SK-N-SH treated with all-trans-retinoic acid at 6 μM for 48 hours (cell line): ENCODE data around the gene EML4.
A peak's percentile ranks its signal among the peaks of the same experiment; 100 is the strongest.

Experiments used
- ATAC-seq: fragments of 200-7000 bp; cut with Tn5 transposase; 3 replicates; pipeline ENCODE4 v1.9.1; 2020; ENCODE audit warnings: mild to moderate bottlenecking, moderate library complexity
- ARNTL ChIP-seq: fragments of 450-650 bp; formaldehyde crosslinking; IDR thresholded peaks from 2 replicates; pipeline ENCODE4 v1.5.0; 2020; ENCODE audit warnings: low read depth, mild to moderate bottlenecking, moderate library complexity, borderline replicate concordance
- BACH2 ChIP-seq: fragments of 250-450 bp; sonication (Bioruptor Pico); IDR thresholded peaks from 2 replicates; pipeline ENCODE4 v1.9.0; 2021; ENCODE audit warnings: mild to moderate bottlenecking, borderline replicate concordance
- CSDC2 ChIP-seq: fragments of 250-450 bp; sonication (Bioruptor Pico); IDR thresholded peaks from 2 replicates; pipeline ENCODE4 v1.5.0; 2020; ENCODE audit warnings: mild to moderate bottlenecking, moderate library complexity
- ESRRG ChIP-seq: fragments of 250-450 bp; sonication (Bioruptor Pico); IDR thresholded peaks from 2 replicates; pipeline ENCODE4 v1.6.1; 2021; ENCODE audit warnings: mild to moderate bottlenecking
- GLIS3 ChIP-seq: fragments of 250-450 bp; sonication (Bioruptor Pico); IDR thresholded peaks from 2 replicates; pipeline ENCODE4 v1.5.0; 2020; ENCODE audit warnings: mild to moderate bottlenecking, moderate library complexity
- ISL1 ChIP-seq: fragments of 250-450 bp; sonication (Bioruptor Pico); IDR thresholded peaks from 2 replicates; pipeline ENCODE4 v2.1.2; 2022; ENCODE audit warnings: mild to moderate bottlenecking, moderate library complexity
- OSR1 ChIP-seq: fragments of 250-450 bp; sonication (Bioruptor Pico); IDR thresholded peaks from 2 replicates; pipeline ENCODE4 v1.8.0; 2022; ENCODE audit warnings: moderate library complexity, mild to moderate bottlenecking, inconsistent platforms
- PATZ1 ChIP-seq: fragments of 250-450 bp; sonication (Bioruptor Pico); IDR thresholded peaks from 2 replicates; pipeline ENCODE4 v1.8.0; 2020; ENCODE audit warnings: mild to moderate bottlenecking, moderate library complexity, borderline replicate concordance
- PPARA ChIP-seq: fragments of 250-450 bp; sonication (Bioruptor Pico); IDR thresholded peaks from 2 replicates; pipeline ENCODE4 v1.5.0; 2020; ENCODE audit warnings: mild to moderate bottlenecking, borderline replicate concordance
- RARB ChIP-seq: fragments of 250-450 bp; sonication (Bioruptor Pico); IDR thresholded peaks from 2 replicates; pipeline ENCODE4 v1.8.0; 2021; ENCODE audit warnings: mild to moderate bottlenecking, moderate library complexity
- SNAI2 ChIP-seq: fragments of 250-450 bp; sonication (Bioruptor Pico); IDR thresholded peaks from 2 replicates; pipeline ENCODE4 v1.5.0; 2020; ENCODE audit warnings: mild to moderate bottlenecking, moderate library complexity
- TCF4 ChIP-seq: fragments of 250-450 bp; sonication (Bioruptor Pico); IDR thresholded peaks from 2 replicates; pipeline ENCODE4 v1.8.0; 2021; ENCODE audit warnings: mild to moderate bottlenecking, moderate library complexity, borderline replicate concordance
- TOX ChIP-seq: fragments of 250-450 bp; sonication (Bioruptor Pico); IDR thresholded peaks from 2 replicates; pipeline ENCODE4 v1.8.0; 2021; ENCODE audit warnings: mild to moderate bottlenecking, moderate library complexity, borderline replicate concordance
- ZC3H10 ChIP-seq: fragments of 250-450 bp; sonication (Bioruptor Pico); IDR thresholded peaks from 2 replicates; pipeline ENCODE4 v1.5.1; 2021; ENCODE audit warnings: mild to moderate bottlenecking, moderate library complexity
- ZFP3 ChIP-seq: fragments of 250-450 bp; sonication (Bioruptor Pico); IDR thresholded peaks from 2 replicates; pipeline ENCODE4 v1.5.0; 2020; ENCODE audit warnings: mild to moderate bottlenecking, moderate library complexity
- ZFP30 ChIP-seq: fragments of 450-650 bp; formaldehyde crosslinking; IDR thresholded peaks from 2 replicates; pipeline ENCODE4 v1.5.0; 2022; ENCODE audit warnings: mild to moderate bottlenecking, moderate library complexity
- ZNF565 ChIP-seq: fragments of 450-650 bp; formaldehyde crosslinking; conservative IDR thresholded peaks from 2 replicates; pipeline ENCODE4 v1.5.0; 2020; ENCODE audit warnings: low read depth, mild to moderate bottlenecking, moderate library complexity
- ZNF70 ChIP-seq: fragments of 450-650 bp; formaldehyde crosslinking; IDR thresholded peaks from 2 replicates; pipeline ENCODE4 v1.5.0; 2020; ENCODE audit warnings: mild to moderate bottlenecking, moderate library complexity
- ZNF8 ChIP-seq: fragments of 450-650 bp; formaldehyde crosslinking; IDR thresholded peaks from 2 replicates; pipeline ENCODE4 v1.5.0; 2020; ENCODE audit warnings: mild to moderate bottlenecking, moderate library complexity
- TF ChIP-seq, protein P1 (sequence below): fragments of 250-450 bp; sonication (Bioruptor Pico); IDR thresholded peaks from 2 replicates; pipeline ENCODE4 v1.5.0; 2020; ENCODE audit warnings: mild to moderate bottlenecking, moderate library complexity
- TF ChIP-seq, protein P2 (sequence below): fragments of 250-450 bp; sonication (Bioruptor Pico); IDR thresholded peaks from 2 replicates; pipeline ENCODE4 v1.5.1; 2020; ENCODE audit warnings: low read depth, mild to moderate bottlenecking, moderate library complexity
- TF ChIP-seq, protein P3 (sequence below): fragments of 250-450 bp; sonication (Bioruptor Pico); IDR thresholded peaks from 2 replicates; pipeline ENCODE4 v1.8.0; 2021; ENCODE audit warnings: low read depth, mild to moderate bottlenecking, moderate library complexity, borderline replicate concordance
- TF ChIP-seq, protein P4 (sequence below): fragments of 250-450 bp; sonication (Bioruptor Pico); IDR thresholded peaks from 2 replicates; pipeline ENCODE4 v1.5.1; 2021; ENCODE audit warnings: mild to moderate bottlenecking, moderate library complexity

Gene EML4

DNA sequence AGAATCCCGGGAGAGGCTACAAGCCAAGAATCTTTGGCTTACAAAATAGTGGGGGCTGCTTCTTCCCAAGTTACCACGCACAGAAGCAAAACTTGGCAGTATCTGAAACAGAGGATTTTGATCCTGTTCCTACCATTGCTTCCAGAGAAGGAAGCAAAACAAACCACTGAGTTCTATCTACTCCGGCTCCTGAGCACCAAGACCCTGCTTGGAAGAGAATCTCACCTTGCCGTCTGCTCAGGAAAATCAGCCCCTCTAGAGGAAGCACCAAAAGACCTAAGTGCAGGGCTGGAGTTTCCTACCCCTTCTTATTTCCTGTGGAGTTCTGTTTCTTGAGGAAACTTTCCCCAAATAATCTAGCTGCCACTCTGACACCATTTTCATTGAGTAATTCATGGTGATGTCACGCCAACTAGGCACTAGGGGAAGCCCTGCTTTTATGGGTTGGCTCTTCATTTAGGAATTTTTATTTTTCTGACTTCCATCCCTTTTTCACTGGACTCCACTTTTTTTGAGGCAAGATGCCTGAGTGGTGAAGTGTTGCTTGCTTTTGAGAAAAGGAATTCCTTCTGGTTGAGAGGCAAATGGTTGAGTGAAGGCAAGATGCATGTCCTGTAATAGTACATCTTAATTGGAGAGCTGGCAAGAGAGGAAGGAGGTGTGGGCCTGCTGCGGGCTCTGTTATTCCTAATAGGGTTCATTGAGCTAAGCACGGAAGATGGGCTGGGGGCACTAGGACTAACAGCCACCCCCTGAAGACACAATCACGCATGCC, 36.8 kb upstream of the EML4 start:
- ATAC-seq, result peak; percentile 72
- no peak for TF ChIP-seq ZNF565 (CRISPR knock-in tag)
- TF ChIP-seq PPARA (CRISPR knock-in tag), result no peak
- no peak for TF ChIP-seq OSR1
- TF ChIP-seq, protein P1, sequence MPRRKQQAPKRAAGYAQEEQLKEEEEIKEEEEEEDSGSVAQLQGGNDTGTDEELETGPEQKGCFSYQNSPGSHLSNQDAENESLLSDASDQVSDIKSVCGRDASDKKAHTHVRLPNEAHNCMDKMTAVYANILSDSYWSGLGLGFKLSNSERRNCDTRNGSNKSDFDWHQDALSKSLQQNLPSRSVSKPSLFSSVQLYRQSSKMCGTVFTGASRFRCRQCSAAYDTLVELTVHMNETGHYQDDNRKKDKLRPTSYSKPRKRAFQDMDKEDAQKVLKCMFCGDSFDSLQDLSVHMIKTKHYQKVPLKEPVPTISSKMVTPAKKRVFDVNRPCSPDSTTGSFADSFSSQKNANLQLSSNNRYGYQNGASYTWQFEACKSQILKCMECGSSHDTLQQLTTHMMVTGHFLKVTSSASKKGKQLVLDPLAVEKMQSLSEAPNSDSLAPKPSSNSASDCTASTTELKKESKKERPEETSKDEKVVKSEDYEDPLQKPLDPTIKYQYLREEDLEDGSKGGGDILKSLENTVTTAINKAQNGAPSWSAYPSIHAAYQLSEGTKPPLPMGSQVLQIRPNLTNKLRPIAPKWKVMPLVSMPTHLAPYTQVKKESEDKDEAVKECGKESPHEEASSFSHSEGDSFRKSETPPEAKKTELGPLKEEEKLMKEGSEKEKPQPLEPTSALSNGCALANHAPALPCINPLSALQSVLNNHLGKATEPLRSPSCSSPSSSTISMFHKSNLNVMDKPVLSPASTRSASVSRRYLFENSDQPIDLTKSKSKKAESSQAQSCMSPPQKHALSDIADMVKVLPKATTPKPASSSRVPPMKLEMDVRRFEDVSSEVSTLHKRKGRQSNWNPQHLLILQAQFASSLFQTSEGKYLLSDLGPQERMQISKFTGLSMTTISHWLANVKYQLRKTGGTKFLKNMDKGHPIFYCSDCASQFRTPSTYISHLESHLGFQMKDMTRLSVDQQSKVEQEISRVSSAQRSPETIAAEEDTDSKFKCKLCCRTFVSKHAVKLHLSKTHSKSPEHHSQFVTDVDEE, result no peak
- no peak for TF ChIP-seq ZFP30 (CRISPR knock-in tag)
- TF ChIP-seq, protein P2, sequence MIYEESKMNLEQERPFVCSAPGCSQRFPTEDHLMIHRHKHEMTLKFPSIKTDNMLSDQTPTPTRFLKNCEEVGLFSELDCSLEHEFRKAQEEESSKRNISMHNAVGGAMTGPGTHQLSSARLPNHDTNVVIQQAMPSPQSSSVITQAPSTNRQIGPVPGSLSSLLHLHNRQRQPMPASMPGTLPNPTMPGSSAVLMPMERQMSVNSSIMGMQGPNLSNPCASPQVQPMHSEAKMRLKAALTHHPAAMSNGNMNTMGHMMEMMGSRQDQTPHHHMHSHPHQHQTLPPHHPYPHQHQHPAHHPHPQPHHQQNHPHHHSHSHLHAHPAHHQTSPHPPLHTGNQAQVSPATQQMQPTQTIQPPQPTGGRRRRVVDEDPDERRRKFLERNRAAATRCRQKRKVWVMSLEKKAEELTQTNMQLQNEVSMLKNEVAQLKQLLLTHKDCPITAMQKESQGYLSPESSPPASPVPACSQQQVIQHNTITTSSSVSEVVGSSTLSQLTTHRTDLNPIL, result peak; percentile 51; the same call in 1 of the 2 replicates
- TF ChIP-seq BACH2 (CRISPR knock-in tag), result no peak
- no peak for TF ChIP-seq PATZ1 (CRISPR knock-in tag)
- TF ChIP-seq ZC3H10, result no peak
- no peak for TF ChIP-seq ZFP3 (CRISPR knock-in tag)
- no peak for TF ChIP-seq ARNTL (CRISPR knock-in tag)
- TF ChIP-seq, protein P3, sequence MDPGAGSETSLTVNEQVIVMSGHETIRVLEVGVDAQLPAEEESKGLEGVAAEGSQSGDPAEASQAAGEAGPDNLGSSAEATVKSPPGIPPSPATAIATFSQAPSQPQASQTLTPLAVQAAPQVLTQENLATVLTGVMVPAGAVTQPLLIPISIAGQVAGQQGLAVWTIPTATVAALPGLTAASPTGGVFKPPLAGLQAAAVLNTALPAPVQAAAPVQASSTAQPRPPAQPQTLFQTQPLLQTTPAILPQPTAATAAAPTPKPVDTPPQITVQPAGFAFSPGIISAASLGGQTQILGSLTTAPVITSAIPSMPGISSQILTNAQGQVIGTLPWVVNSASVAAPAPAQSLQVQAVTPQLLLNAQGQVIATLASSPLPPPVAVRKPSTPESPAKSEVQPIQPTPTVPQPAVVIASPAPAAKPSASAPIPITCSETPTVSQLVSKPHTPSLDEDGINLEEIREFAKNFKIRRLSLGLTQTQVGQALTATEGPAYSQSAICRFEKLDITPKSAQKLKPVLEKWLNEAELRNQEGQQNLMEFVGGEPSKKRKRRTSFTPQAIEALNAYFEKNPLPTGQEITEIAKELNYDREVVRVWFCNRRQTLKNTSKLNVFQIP (CRISPR knock-in tag), result no peak
- TF ChIP-seq CSDC2 (CRISPR knock-in tag), result no peak
- peak; percentile 2; the same call in 1 of the 2 replicates for TF ChIP-seq GLIS3 (CRISPR knock-in tag)
- no peak for TF ChIP-seq SNAI2 (CRISPR knock-in tag)
- TF ChIP-seq TCF4 (CRISPR knock-in tag), result no peak
- TF ChIP-seq ZNF70 (CRISPR knock-in tag), result no peak
- TF ChIP-seq ESRRG (CRISPR knock-in tag), result no peak
- TF ChIP-seq TOX, result no peak
- TF ChIP-seq RARB (CRISPR knock-in tag), result no peak
- TF ChIP-seq, protein P4, sequence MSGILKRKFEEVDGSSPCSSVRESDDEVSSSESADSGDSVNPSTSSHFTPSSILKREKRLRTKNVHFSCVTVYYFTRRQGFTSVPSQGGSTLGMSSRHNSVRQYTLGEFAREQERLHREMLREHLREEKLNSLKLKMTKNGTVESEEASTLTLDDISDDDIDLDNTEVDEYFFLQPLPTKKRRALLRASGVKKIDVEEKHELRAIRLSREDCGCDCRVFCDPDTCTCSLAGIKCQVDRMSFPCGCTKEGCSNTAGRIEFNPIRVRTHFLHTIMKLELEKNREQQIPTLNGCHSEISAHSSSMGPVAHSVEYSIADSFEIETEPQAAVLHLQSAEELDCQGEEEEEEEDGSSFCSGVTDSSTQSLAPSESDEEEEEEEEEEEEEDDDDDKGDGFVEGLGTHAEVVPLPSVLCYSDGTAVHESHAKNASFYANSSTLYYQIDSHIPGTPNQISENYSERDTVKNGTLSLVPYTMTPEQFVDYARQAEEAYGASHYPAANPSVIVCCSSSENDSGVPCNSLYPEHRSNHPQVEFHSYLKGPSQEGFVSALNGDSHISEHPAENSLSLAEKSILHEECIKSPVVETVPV (CRISPR knock-in tag), result 0 out of 2 replicates have a peak, but pooled peaks have one; percentile 47
- no peak for TF ChIP-seq ZNF8 (CRISPR knock-in tag)
- peak; percentile 76 for TF ChIP-seq ISL1

- ATAC-seq, result peak; percentile 89
- TF ChIP-seq CSDC2 (CRISPR knock-in tag), result 0 out of 2 replicates have a peak, but pooled peaks have one; percentile 12
- TF ChIP-seq, protein P1, result peak; percentile 93
- no peak for TF ChIP-seq PPARA (CRISPR knock-in tag)
- TF ChIP-seq ZFP30 (CRISPR knock-in tag), result no peak; the same call in 1 of the 2 replicates
- TF ChIP-seq TCF4 (CRISPR knock-in tag), result peak; percentile 96
- TF ChIP-seq ZNF565 (CRISPR knock-in tag), result peak; percentile 58; the same call in 1 of the 2 replicates
- TF ChIP-seq, protein P4 (CRISPR knock-in tag), result no peak
- no peak; the same call in 1 of the 2 replicates for TF ChIP-seq ZNF70 (CRISPR knock-in tag)
- 0 out of 2 replicates have a peak, but pooled peaks have one; percentile 60 for TF ChIP-seq GLIS3 (CRISPR knock-in tag)
- TF ChIP-seq ZNF8 (CRISPR knock-in tag), result peak; percentile 66
- no peak; the same call in 1 of the 2 replicates for TF ChIP-seq SNAI2 (CRISPR knock-in tag)
- TF ChIP-seq ZFP3 (CRISPR knock-in tag), result peak; percentile 87
Measured at GRCh38 chr2:42132966-42133641, 36.0 kb upstream of the EML4 start.
